NCI-H187 (cell line): Measurements from ENCODE around the gene LINGO1.

Source experiments
- DNase-seq, 2 experiments: peaks; one replicate each; lab custom pipeline; 2025; lab: John Stamatoyannopoulos, UW

The LINGO1 gene

GRCh38 chr15:77615472-77615871 lies 17.2 kb downstream of the LINGO1 start:
- no peak for DNase-seq

GRCh38 chr15:77614251-77614806 lies 18.4 kb downstream of the LINGO1 start:
- DNase-seq = no peak

GRCh38 chr15:77613814-77614213 lies 18.9 kb downstream of the LINGO1 start:
- no peak for DNase-seq

DNA sequence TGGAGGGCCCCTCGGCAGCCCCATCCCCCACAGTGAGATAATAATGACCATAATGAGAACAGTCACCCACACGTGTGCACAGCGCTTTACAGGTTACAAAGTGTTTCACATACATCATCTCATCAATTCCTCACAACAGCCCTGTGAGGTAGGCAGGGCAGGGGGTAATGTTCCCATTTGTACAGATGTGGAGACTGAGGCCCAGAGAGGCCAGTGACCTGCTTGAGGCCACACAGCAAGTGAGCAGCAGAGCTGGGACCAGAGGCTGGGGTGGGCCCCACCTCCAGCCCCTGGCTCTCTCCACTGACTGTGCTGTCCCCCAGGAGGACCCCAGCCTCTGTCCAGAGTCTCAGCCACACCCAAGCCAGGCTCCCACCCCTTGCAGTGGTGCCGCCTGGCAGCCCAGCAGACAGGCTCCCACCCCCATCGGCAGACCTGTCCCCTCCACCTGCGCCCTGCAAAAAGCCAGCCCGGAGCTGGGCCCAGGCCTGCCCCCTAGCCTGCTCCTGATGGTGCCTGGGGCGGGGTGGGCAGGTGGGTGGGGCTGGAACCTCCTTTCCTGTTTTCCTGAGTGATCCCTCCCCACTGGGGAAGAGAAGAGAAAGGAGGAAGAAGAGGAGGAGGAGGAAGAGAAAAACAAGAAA lies 19.6 kb downstream of the LINGO1 start:
- DNase-seq = no peak

GRCh38 chr15:77611767-77612166 lies 20.9 kb downstream of the LINGO1 start:
- no peak for DNase-seq

DNA sequence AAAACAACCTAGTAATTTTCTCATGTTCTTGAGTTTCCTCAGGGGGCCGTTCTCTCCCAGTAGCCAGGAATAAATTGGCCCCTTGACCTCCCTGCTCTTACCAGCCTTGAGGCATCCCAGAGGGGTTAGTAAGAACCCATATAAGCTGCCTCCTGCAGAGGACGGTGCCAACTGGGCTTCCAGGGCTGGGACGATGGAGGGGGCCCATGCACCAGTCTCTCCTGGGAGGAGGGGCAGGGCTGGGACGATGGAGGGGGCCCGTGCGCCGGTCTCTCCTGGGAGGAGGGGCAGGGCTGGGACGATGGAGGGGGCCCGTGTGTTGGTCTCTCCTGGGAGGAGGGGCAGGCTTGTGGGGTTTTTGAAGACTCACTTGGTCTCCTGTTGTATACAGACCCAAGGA lies 22.0 kb downstream of the LINGO1 start:
- DNase-seq = no peak

- no peak for DNase-seq
Observed at GRCh38 chr15:77609558-77609957, 23.2 kb downstream of the LINGO1 start.

DNA sequence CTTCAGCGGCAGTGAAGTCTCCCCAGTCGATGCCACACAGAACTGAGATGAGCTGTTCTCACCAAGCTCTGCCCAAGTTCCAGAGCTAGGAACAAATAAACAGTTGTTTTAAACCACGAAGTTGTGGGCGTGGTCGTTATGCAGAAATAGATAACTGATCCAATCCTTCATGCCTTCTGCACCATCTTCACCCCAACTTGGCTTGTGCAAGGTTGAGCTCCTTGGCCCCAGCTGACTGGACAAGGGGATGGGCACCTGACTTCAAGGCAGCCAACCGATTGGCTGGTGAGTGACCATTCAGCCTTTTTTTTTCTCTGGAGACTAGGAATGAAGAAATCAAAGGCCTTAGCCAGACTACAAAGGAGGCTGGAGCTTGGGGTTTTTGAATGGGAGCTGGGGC lies 23.9 kb downstream of the LINGO1 start:
- DNase-seq = no peak

- no peak for DNase-seq
Observed at GRCh38 chr15:77607894-77608261, 24.8 kb downstream of the LINGO1 start.

DNA sequence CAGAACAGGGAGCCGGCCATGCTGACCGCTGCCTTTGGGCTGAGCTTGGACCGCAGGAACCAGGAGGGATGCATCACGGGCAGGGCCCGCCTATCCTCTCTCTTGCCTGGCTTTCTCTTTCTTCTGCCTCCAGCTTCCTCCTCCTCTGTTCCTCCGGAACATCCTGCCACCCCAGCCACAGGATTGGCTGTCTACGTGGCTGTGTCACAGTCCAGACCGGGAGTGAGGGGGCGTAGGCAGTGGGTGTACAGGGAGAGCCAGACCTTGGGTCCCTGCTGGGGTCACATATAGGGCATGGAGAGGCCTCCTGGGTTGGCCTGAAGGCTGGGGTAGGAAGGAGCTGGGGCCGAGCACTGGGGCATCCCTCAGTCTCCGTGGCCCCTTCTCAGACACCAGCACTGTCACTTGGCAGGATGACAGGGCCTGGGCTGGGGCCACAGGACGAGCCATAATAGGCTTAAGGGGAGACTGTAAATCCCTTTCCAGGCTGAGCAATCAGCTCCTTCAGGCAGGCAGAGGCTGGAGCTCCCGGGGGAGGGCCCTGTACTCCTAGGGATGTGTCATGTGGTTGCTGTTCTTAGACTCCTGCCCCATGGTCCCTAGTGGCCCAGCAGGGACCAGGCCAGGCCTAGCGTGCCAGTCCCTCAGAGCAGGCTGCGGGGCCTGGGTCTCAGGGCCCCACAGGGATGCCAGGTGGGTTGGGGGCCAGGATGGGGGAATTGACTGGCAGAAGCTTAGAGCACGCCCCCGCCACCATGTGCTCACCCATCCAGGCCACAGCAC lies 25.4 kb downstream of the LINGO1 start:
- DNase-seq = no peak

- DNase-seq = no peak
Observed at GRCh38 chr15:77606142-77607034, 26.3 kb downstream of the LINGO1 start.

GRCh38 chr15:77605547-77605946 lies 27.2 kb downstream of the LINGO1 start:
- DNase-seq = no peak

DNA sequence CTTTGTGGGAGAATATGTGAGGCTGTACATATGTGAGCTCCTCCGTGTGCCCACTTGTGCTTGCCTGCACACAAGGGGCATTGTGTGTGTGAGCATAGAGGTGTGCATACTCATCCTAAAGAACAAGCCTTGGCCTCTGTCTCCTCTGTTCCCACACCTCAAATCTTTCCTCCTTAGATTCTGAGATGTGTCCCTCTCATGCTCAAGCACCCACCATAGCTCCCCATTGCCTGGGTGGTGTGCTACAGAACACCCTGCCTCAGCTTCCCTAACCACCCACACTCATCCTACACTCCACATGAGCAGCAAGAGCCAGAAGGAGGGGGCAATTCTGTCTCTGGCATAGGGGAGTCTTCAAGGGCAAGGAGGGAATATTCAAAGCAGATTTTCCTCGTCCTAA lies 27.7 kb downstream of the LINGO1 start:
- no peak for DNase-seq

- DNase-seq = no peak
Observed at GRCh38 chr15:77603611-77604336, 28.9 kb downstream of the LINGO1 start.

- no peak for DNase-seq
Observed at GRCh38 chr15:77602800-77603199, 29.9 kb downstream of the LINGO1 start.

GRCh38 chr15:77599899-77600298 lies 32.8 kb downstream of the LINGO1 start:
- DNase-seq = no peak

- no peak for DNase-seq
Observed at GRCh38 chr15:77599357-77599756, 33.4 kb downstream of the LINGO1 start.

- no peak for DNase-seq
Observed at GRCh38 chr15:77598644-77599043, 34.1 kb downstream of the LINGO1 start.

- DNase-seq = no peak
Observed at GRCh38 chr15:77597804-77598453, 34.8 kb downstream of the LINGO1 start.

DNA sequence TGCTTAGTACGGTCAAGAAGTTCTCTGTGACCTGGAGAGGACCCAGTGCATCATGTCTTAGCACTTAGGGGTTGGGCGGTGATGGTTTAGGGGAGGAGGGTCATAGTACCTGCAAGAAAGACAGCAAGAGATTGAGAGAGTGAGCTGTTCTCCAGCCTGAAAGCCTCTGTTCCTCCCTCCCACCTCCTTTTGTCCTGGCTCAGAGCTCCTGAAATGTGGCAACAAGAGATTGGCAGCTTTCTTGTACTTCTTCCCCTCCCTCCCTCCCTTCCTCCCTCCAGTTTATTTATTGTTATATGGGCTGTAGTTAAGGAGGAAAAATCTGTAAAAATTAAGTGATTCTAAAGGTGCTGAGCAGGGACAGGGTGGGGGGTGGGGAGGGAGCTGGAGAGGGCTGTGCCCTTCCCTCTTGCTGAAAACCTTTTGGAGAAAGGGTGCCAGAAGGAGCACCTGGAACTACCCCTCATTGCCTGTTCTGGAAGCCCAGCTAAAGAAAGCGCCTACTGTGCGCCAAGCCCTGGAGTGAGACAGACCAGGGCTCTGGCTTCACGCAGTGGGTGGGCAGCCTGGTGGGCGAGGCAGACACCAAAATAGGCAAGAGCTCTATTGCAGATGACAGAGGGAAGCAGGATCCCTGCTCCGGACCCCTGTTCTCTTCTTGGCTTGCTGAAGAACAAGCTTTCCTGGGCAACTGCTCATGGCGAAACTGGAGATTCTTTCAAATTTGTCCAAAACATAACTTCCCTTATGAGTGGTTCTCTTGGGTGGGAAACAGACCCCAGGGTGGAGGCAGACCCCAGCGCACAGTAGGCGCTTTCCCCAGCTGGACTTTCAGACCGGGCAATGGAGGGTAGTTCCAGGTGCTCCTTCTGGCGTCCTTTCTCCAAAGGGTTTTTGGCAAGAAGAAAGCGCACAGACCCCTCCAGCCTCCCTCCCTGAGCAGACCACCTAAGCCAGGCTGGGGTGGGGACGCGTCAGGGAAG lies 35.6 kb downstream of the LINGO1 start:
- no peak for DNase-seq
